Cardiac muscle cell (in vitro differentiated cells and primary cell): ENCODE measurements around the gene DOK5. TPM values are rescaled to one million over a fixed set of nuclear protein-coding genes. Genes with fewer than 3 reads are reported as not detected.
A peak's percentile ranks its signal among the peaks of the same experiment; 100 is the strongest.

Experiments used
- DNase-seq, 2 donors: peaks; one replicate each; pipeline versions ENCODE4 v3.0.0 to v3.0.0-alpha.2; 2010 to 2017; ENCODE audit warnings: low read depth in 1 of 2, low spot score in 1 of 2
- H3K27ac ChIP-seq: fragments of 200-600 bp; sonication (generic); 2 replicates; pipeline ENCODE4 v1.5.1; 2016
- H3K27me3 ChIP-seq: fragments of 200-600 bp; sonication (generic); 2 replicates; pipeline ENCODE4 v1.6.0; 2016; ENCODE audit warnings: control low read depth
- H3K36me3 ChIP-seq: fragments of 200-600 bp; sonication (generic); 2 replicates; pipeline ENCODE4 v1.5.1; 2016; ENCODE audit warnings: control low read depth
- H3K4me1 ChIP-seq: fragments of 200-600 bp; sonication (generic); 2 replicates; pipeline ENCODE4 v1.8.1; 2017; ENCODE audit warnings: low read depth, mild to moderate bottlenecking, mixed run types
- H3K4me3 ChIP-seq: fragments of 200-600 bp; sonication (generic); 2 replicates; pipeline ENCODE4 v1.5.1; 2016; ENCODE audit warnings: mild to moderate bottlenecking
- H3K9me3 ChIP-seq: fragments of 200-600 bp; sonication (generic); 2 replicates; pipeline ENCODE4 v1.5.1; 2017; ENCODE audit warnings: low read depth, mild to moderate bottlenecking, control low read depth
- CTCF ChIP-seq: IDR thresholded peaks from 2 replicates; pipeline ENCODE4 v1.5.1; 2012; ENCODE audit warnings: low read depth, mild to moderate bottlenecking, low read length
- polyA plus RNA-seq: library from polyadenylated mRNA; unstranded; fragments of >200 nt; fragmentation: Nextera tagmentation; extraction: Ambion mirVana; gene quantifications from 2 replicates; pipeline ENCODE4 v1.2.1, GENCODE V29; 2016
- total RNA-seq: library from RNA; depleted of rRNA; stranded (reverse); fragments of >200 nt; gene quantifications from 2 replicates; pipeline ENCODE4 v1.2.3, GENCODE V29; 2016

DOK5 gene
- total and polyA plus RNA-seq, 2 experiments from 2014 or later: 1.4 to 1.6 TPM

DNA sequence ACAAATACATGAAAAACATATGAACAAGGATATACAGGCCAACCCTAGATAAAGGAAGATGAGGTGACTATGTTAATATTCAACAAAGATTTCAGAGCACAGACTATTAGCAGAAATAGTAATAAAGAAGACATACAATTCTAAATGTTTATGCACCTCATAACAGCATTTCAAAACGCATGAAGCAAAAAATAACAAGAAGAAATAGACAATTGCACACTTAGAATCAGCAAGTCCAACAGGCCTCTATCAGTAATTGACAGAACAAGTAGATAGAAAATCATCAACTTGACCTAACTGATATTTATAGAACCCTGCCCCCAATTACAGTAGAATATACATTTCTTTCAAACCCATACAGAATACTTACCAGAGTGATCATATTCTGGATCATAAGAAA, 11.4 kb upstream of the DOK5 start:
- Histone ChIP-seq H3K27me3 (no peaks in the 10 kb centered on the region), H3K4me3 (no peak overlapping the region), H3K27ac (no peak overlapping the region), H3K4me1 (no peaks in the 10 kb centered on the region), H3K36me3 (no peaks in the 10 kb centered on the region), H3K9me3 (no peaks in the 10 kb centered on the region)
- no peak for DNase-seq
- TF ChIP-seq CTCF: no peak

DNA sequence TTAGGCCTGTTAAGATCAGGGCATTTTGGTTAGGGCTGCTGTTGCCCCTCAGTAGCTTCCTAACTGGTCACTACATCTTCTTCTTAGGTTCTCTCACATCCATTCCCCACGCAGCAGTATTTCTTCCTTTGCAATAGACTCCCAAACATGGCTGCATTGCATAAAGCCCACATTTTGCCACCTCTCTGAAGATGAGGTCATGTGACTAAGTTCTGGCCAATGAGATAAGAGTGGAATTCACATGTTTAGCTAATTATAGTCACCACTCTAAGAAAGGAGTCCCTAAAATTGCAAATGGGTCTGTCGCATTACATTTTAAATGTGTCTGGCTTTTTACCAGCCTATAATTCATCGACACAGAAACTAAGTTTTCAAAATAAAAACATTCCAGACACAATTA, 9.3 kb upstream of the DOK5 start:
- H3K27ac ChIP-seq: no peak overlapping the region
- H3K36me3 ChIP-seq: no peaks in the 10 kb centered on the region
- no peak for TF ChIP-seq CTCF
- H3K4me3 ChIP-seq: no peak overlapping the region
- H3K9me3 ChIP-seq: no peaks in the 10 kb centered on the region
- no peak for DNase-seq
- H3K27me3 ChIP-seq: no peaks in the 10 kb centered on the region
- no peaks in the 10 kb centered on the region for H3K4me1 ChIP-seq

- Histone ChIP-seq H3K27me3 (no peaks in the 10 kb centered on the region), H3K4me1 (no peaks in the 10 kb centered on the region), H3K27ac (no peak overlapping the region), H3K4me3 (no peak overlapping the region), H3K9me3 (no peaks in the 10 kb centered on the region), H3K36me3 (no peaks in the 10 kb centered on the region)
- no peak for TF ChIP-seq CTCF
- DNase-seq: no peak
Measured at GRCh38 chr20:54467622-54468021, 7.8 kb upstream of the DOK5 start.

- H3K36me3 ChIP-seq: no peaks in the 10 kb centered on the region
- no peak overlapping the region for H3K4me3 ChIP-seq
- no peak overlapping the region for H3K27ac ChIP-seq
- H3K9me3 ChIP-seq: no peaks in the 10 kb centered on the region
- no peaks in the 10 kb centered on the region for H3K27me3 ChIP-seq
- H3K4me1 ChIP-seq: no peaks in the 10 kb centered on the region
- peak in 1 of 2 donors; percentile 38 for DNase-seq
- TF ChIP-seq CTCF: no peak
Measured at GRCh38 chr20:54468082-54468481, 7.3 kb upstream of the DOK5 start.

DNA sequence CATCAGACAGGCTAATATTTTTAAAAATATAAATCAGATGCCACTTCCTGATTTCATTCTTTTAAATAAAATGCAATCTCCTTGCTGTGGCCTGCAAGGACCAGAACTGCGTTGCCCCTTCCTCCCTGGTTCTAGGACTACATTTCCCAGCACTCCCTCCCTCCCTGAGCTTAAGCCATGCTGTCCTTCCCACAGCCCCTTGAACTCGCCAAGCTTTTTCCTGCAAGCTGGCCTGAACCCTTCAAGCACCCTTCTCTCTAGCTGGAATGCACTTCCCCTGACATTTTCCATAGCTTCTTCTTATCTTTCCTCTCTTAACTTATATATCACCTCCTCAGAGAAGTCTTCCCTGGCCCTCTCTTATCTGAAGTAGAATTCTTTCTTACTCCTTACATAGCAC, 6.1 kb upstream of the DOK5 start:
- H3K27me3 ChIP-seq: no peaks in the 10 kb centered on the region
- TF ChIP-seq CTCF: no peak
- no peaks in the 10 kb centered on the region for H3K9me3 ChIP-seq
- H3K36me3 ChIP-seq: no peaks in the 10 kb centered on the region
- peak overlapping the region; percentile 57 for H3K27ac ChIP-seq
- H3K4me3 ChIP-seq: no peak overlapping the region
- DNase-seq: peak; percentile 26 to 57
- H3K4me1 ChIP-seq: no peaks in the 10 kb centered on the region

- no peaks in the 10 kb centered on the region for H3K27me3 ChIP-seq
- H3K9me3 ChIP-seq: no peaks in the 10 kb centered on the region
- no peaks in the 10 kb centered on the region for H3K4me1 ChIP-seq
- peak overlapping the region; percentile 57 for H3K27ac ChIP-seq
- no peaks in the 10 kb centered on the region for H3K36me3 ChIP-seq
- H3K4me3 ChIP-seq: no peak overlapping the region
- DNase-seq: peak in 1 of 2 donors; percentile 4
- no peak for TF ChIP-seq CTCF
Measured at GRCh38 chr20:54469952-54470351, 5.4 kb upstream of the DOK5 start.
